Activated CD8-positive, alpha-beta memory T cell treated with anti-CD3 and anti-CD28 coated beads, Interleukin-2, amount 10 ng/mL, durations not matched to agents 7 days and 5 days (primary cell): ENCODE data around the gene BCAN. TPM values are rescaled to one million over a fixed set of nuclear protein-coding genes. Genes with fewer than 3 reads are reported as not detected.

Experiments
- ATAC-seq: fragments of 150-1000 bp; cut with Tn5 transposase; one replicate; pipeline ENCODE4 v1.10.0; 2021; ENCODE audit warnings: moderate library complexity
- CTCF ChIA-PET: fragments of 350-600 bp; sonication (Branson Sonifier 250); formaldehyde crosslinking; loops from one replicate; lab custom pipeline; 2021; ENCODE audit warnings: antibody characterized with exemption; lab: Charles Lee
- DNase-seq: peaks from one replicate; pipeline ENCODE4 v3.0.0-alpha.2; 2020
- H3K27ac Mint-ChIP-seq: one replicate; pipeline ENCODE4 v1.8.0; 2021; ENCODE audit warnings: mild to moderate bottlenecking, mixed read lengths
- H3K27me3 Mint-ChIP-seq: one replicate; pipeline ENCODE4 v1.8.0; 2021; ENCODE audit warnings: mixed read lengths
- H3K36me3 Mint-ChIP-seq: one replicate; pipeline ENCODE4 v1.8.0; 2021; ENCODE audit warnings: mild to moderate bottlenecking, mixed read lengths
- H3K4me1 Mint-ChIP-seq: one replicate; pipeline ENCODE4 v1.8.0; 2021; ENCODE audit warnings: mixed read lengths
- H3K4me3 Mint-ChIP-seq: one replicate; pipeline ENCODE4 v1.8.0; 2021; ENCODE audit warnings: mild to moderate bottlenecking, moderate library complexity, mixed read lengths
- H3K9me3 Mint-ChIP-seq: one replicate; pipeline ENCODE4 v1.8.0; 2022; ENCODE audit warnings: low read depth, mixed read lengths
- total RNA-seq, 2 experiments: library from RNA; stranded (reverse); gene quantifications; one replicate each; pipeline ENCODE4 v1.2.3, GENCODE V29; 2021

BCAN gene
- total RNA-seq: under 1 TPM in 1 of 2 experiments, not detected in 1; 0.07 TPM

- no peaks in the 10 kb centered on the region for H3K9me3 Mint-ChIP-seq
- no peak within 1 kb of the TSS for H3K4me3 Mint-ChIP-seq
- no peaks in the 10 kb centered on the region for H3K36me3 Mint-ChIP-seq
- CTCF ChIA-PET: interaction anchor here (0.8 to 22.5 kb wide), 9 partner anchors 15 to 256 kb away, joined by 3 to 344 read pairs (median 7); partner anchors contain the start of genes HAPLN2 and NES
- ATAC-seq (no peak), DNase-seq (no peak)
- H3K27me3 Mint-ChIP-seq: peaks cover 90% of the 10 kb centered on the region
- peaks cover 41% of the 10 kb centered on the region for H3K4me1 Mint-ChIP-seq
- no peak within 1 kb of the TSS for H3K27ac Mint-ChIP-seq
These were observed at the start of gene BCAN for GRCh38 chr1:156641761-156642264. BCAN (plus strand) TSS chr1:156642117; CDS start chr1:156646055, 3,938 bp downstream.

GRCh38 chr1:156592158-156592909 is 49.6 kb upstream of the BCAN start:
- Mint-ChIP-seq H3K27me3 (no peaks in the 10 kb centered on the region), H3K9me3 (no peaks in the 10 kb centered on the region), H3K36me3 (peaks cover 18% of the 10 kb centered on the region), H3K4me1 (peaks cover 28% of the 10 kb centered on the region), H3K4me3 (peak overlapping the region; percentile 83), H3K27ac (peak overlapping the region; percentile 79)
- CTCF ChIA-PET: interaction anchor here (0.6 to 4.2 kb wide), 15 partner anchors 8 to 207 kb away, joined by 3 to 24 read pairs (median 5); partner anchors contain the start of genes GPATCH4 and MEF2D
- DNase-seq (no peak), ATAC-seq (no peak)

GRCh38 chr1:156592910-156593660 is 48.8 kb upstream of the BCAN start:
- peak overlapping the region; percentile 83 for H3K4me3 Mint-ChIP-seq
- CTCF ChIA-PET: interaction anchor here (0.6 to 4.2 kb wide), 14 partner anchors 8 to 207 kb away, joined by 3 to 24 read pairs (median 4); no protein-coding TSS in a partner anchor
- H3K36me3 Mint-ChIP-seq: peaks cover 18% of the 10 kb centered on the region
- H3K27me3 Mint-ChIP-seq: no peaks in the 10 kb centered on the region
- H3K27ac Mint-ChIP-seq: peak overlapping the region; percentile 79
- DNase-seq (no peak), ATAC-seq (no peak)
- peaks cover 28% of the 10 kb centered on the region for H3K4me1 Mint-ChIP-seq
- H3K9me3 Mint-ChIP-seq: no peaks in the 10 kb centered on the region

- Mint-ChIP-seq H3K4me3 (no peak overlapping the region), H3K36me3 (peaks cover 23% of the 10 kb centered on the region), H3K27ac (no peak overlapping the region), H3K9me3 (no peaks in the 10 kb centered on the region), H3K27me3 (no peaks in the 10 kb centered on the region), H3K4me1 (peaks cover 28% of the 10 kb centered on the region)
- ATAC-seq: no peak
- DNase-seq: no peak
- CTCF ChIA-PET: interaction anchor here (1.0 to 4.2 kb wide), 9 partner anchors 9 to 174 kb away, joined by 3 to 24 read pairs (median 5); no protein-coding TSS in a partner anchor
These were observed 48.3 kb upstream of the BCAN start for GRCh38 chr1:156593661-156593989.

GRCh38 chr1:156594190-156594589 is 47.7 kb upstream of the BCAN start:
- ATAC-seq: no peak
- H3K4me3 Mint-ChIP-seq: no peak overlapping the region
- no peaks in the 10 kb centered on the region for H3K9me3 Mint-ChIP-seq

GRCh38 chr1:156595016-156595415 is 46.9 kb upstream of the BCAN start:
- Mint-ChIP-seq H3K9me3 (no peaks in the 10 kb centered on the region), H3K4me1 (peaks cover 39% of the 10 kb centered on the region), H3K27ac (peak overlapping the region; percentile 67), H3K36me3 (peaks cover 25% of the 10 kb centered on the region), H3K27me3 (no peaks in the 10 kb centered on the region), H3K4me3 (no peak overlapping the region)
- no peak for DNase-seq
- CTCF ChIA-PET: interaction anchor here (1.1 to 2.3 kb wide), 7 partner anchors 9 to 175 kb away, joined by 3 to 8 read pairs (median 5); no protein-coding TSS in a partner anchor
- no peak for ATAC-seq

More at GRCh38 chr1:156594190-156594589, 47.7 kb upstream of the BCAN start:
- DNase-seq: no peak
- H3K36me3 Mint-ChIP-seq: peaks cover 25% of the 10 kb centered on the region
- H3K4me1 Mint-ChIP-seq: peaks cover 33% of the 10 kb centered on the region
- peak overlapping the region; percentile 26 for H3K27ac Mint-ChIP-seq
- CTCF ChIA-PET: interaction anchor here (1.1 to 4.2 kb wide), 9 partner anchors 8 to 175 kb away, joined by 3 to 24 read pairs (median 5); no protein-coding TSS in a partner anchor
- H3K27me3 Mint-ChIP-seq: no peaks in the 10 kb centered on the region

GRCh38 chr1:156596426-156596825 is 45.5 kb upstream of the BCAN start:
- H3K27ac Mint-ChIP-seq: no peak overlapping the region
- H3K36me3 Mint-ChIP-seq: peaks cover 28% of the 10 kb centered on the region
- DNase-seq (no peak), ATAC-seq (no peak)
- peaks cover 43% of the 10 kb centered on the region for H3K4me1 Mint-ChIP-seq
- no peaks in the 10 kb centered on the region for H3K9me3 Mint-ChIP-seq
- CTCF ChIA-PET: interaction anchor here (0.9 to 1.1 kb wide), 3 partner anchors 11 to 211 kb away, joined by 3 to 4 read pairs (median 4); no protein-coding TSS in a partner anchor
- no peak overlapping the region for H3K4me3 Mint-ChIP-seq
- H3K27me3 Mint-ChIP-seq: no peaks in the 10 kb centered on the region

GRCh38 chr1:156598125-156598524 is 43.8 kb upstream of the BCAN start:
- DNase-seq: no peak
- H3K4me1 Mint-ChIP-seq: peaks cover 45% of the 10 kb centered on the region
- H3K36me3 Mint-ChIP-seq: peaks cover 25% of the 10 kb centered on the region
- H3K4me3 Mint-ChIP-seq: no peak overlapping the region
- no peak for ATAC-seq
- CTCF ChIA-PET: interaction anchor here (1.1 to 2.2 kb wide), 5 partner anchors 10 to 213 kb away, joined by 3 to 8 read pairs (median 6); no protein-coding TSS in a partner anchor
- H3K27me3 Mint-ChIP-seq: no peaks in the 10 kb centered on the region
- H3K27ac Mint-ChIP-seq: no peak overlapping the region
- H3K9me3 Mint-ChIP-seq: no peaks in the 10 kb centered on the region

- Mint-ChIP-seq H3K36me3 (peaks cover 25% of the 10 kb centered on the region), H3K4me3 (no peak overlapping the region), H3K27ac (peak overlapping the region; percentile 33), H3K4me1 (peaks cover 43% of the 10 kb centered on the region), H3K9me3 (no peaks in the 10 kb centered on the region), H3K27me3 (no peaks in the 10 kb centered on the region)
- CTCF ChIA-PET: interaction anchor here (0.5 to 4.4 kb wide), 10 partner anchors 10 to 213 kb away, joined by 3 to 23 read pairs (median 5); partner anchors contain the start of genes MEF2D and TTC24
- no peak for ATAC-seq
- DNase-seq: no peak
These were observed 43.0 kb upstream of the BCAN start for GRCh38 chr1:156598731-156599432.

- no peaks in the 10 kb centered on the region for H3K9me3 Mint-ChIP-seq
- ATAC-seq (peak; percentile 56), DNase-seq (no peak)
- no peaks in the 10 kb centered on the region for H3K27me3 Mint-ChIP-seq
- peak overlapping the region; percentile 99 for H3K4me3 Mint-ChIP-seq
- CTCF ChIA-PET: interaction anchor here (0.9 to 4.4 kb wide), 11 partner anchors 8 to 214 kb away, joined by 3 to 23 read pairs (median 8); partner anchors contain the start of genes MEF2D, NAXE and TTC24
- peak overlapping the region; percentile 98 for H3K27ac Mint-ChIP-seq
- peaks cover 23% of the 10 kb centered on the region for H3K36me3 Mint-ChIP-seq
- H3K4me1 Mint-ChIP-seq: peaks cover 43% of the 10 kb centered on the region
These were observed 42.1 kb upstream of the BCAN start for GRCh38 chr1:156599811-156600210.

- peak; percentile 7 for ATAC-seq
- DNase-seq: no peak
- peaks cover 37% of the 10 kb centered on the region for H3K4me1 Mint-ChIP-seq
- H3K27me3 Mint-ChIP-seq: no peaks in the 10 kb centered on the region
- CTCF ChIA-PET: interaction anchor here (0.9 to 4.4 kb wide), 11 partner anchors 9 to 215 kb away, joined by 3 to 23 read pairs (median 7); partner anchors contain the start of genes MEF2D, NAXE and TTC24
- no peaks in the 10 kb centered on the region for H3K9me3 Mint-ChIP-seq
- H3K36me3 Mint-ChIP-seq: peaks cover 17% of the 10 kb centered on the region
- H3K27ac Mint-ChIP-seq: peak overlapping the region; percentile 98
- H3K4me3 Mint-ChIP-seq: peak overlapping the region; percentile 99
These were observed 41.2 kb upstream of the BCAN start for GRCh38 chr1:156600733-156601121.
